Measurements from ENCODE around the gene TMEM52B.

- TF ChIP-seq ZNF414 (CRISPR knock-in tag; IDR thresholded peaks at IDR 0.05) (no peak), MYC (CRISPR knock-in tag; IDR thresholded peaks at IDR 0.05; ENCODE audit: borderline replicate concordance) (peak; percentile 46; the same call in 1 of the 2 replicates), KDM6A (CRISPR knock-in tag; IDR thresholded peaks at IDR 0.05; ENCODE audit: low read depth) (no peak), PHF8 (CRISPR knock-in tag; IDR thresholded peaks at IDR 0.05) (no peak), MTERF4 (CRISPR knock-in tag; IDR thresholded peaks at IDR 0.05) (no peak), CTCF (CRISPR knock-in tag; IDR thresholded peaks at IDR 0.05) (no peak), TAF1 (CRISPR knock-in tag; IDR thresholded peaks at IDR 0.05) (peak; percentile 31; the same call in 1 of the 2 replicates), ASH2L (IDR thresholded peaks at IDR 0.05; ENCODE audit: insufficient read length, low read depth, low read length) (no peak), ZSCAN21 (CRISPR knock-in tag; IDR thresholded peaks at IDR 0.05; ENCODE audit: borderline replicate concordance) (no peak), ZKSCAN8 (CRISPR knock-in tag; IDR thresholded peaks at IDR 0.05; ENCODE audit: borderline replicate concordance) (no peak), ZUFSP (CRISPR knock-in tag; IDR thresholded peaks at IDR 0.05; ENCODE audit: borderline replicate concordance) (no peak)
Observed at GRCh38 chr12:10213168-10214135, 34.6 kb downstream of the TMEM52B start.

Data from HepG2 (cell line).